Mesenchymal stem cell (in vitro differentiated cells and primary cell): Measurements from ENCODE around the gene EFTUD2.
A peak's percentile ranks its signal among the peaks of the same experiment; 100 is the strongest.

Experiments used
- DNase-seq: peaks from one replicate; pipeline ENCODE4 v3.0.0-alpha.2; 2013
- H2AFZ ChIP-seq: one replicate; pipeline ENCODE4 v1.6.1; 2013; ENCODE audit warnings: low read depth, mild to moderate bottlenecking, control low read depth, inconsistent platforms, low read length, moderate library complexity
- H2AK5ac ChIP-seq: 2 replicates; pipeline ENCODE4 v1.6.1; 2013; ENCODE audit warnings: low read length, moderate library complexity, mild to moderate bottlenecking, inconsistent platforms; ENCODE audit not compliant: severe bottlenecking
- H2BK120ac ChIP-seq: one replicate; pipeline ENCODE4 v1.6.1; 2013; ENCODE audit warnings: low read depth, mild to moderate bottlenecking, inconsistent platforms, low read length, moderate library complexity
- H2BK12ac ChIP-seq, 2 experiments: one replicate each; pipeline ENCODE4 v1.6.1; 2013; ENCODE audit warnings: inconsistent platforms in 2 of 2, low read length in 2 of 2, mild to moderate bottlenecking in 2 of 2, moderate library complexity in 2 of 2, control low read depth in 1 of 2
- H2BK15ac ChIP-seq: one replicate; pipeline ENCODE4 v1.6.1; 2013; ENCODE audit warnings: mild to moderate bottlenecking, low read depth, inconsistent platforms; ENCODE audit not compliant: poor library complexity, severe bottlenecking
- H2BK5ac ChIP-seq: 2 replicates; pipeline ENCODE4 v1.6.1; 2013; ENCODE audit warnings: low read depth, mild to moderate bottlenecking, low read length, control low read depth, inconsistent platforms; ENCODE audit not compliant: poor library complexity, severe bottlenecking
- H3K14ac ChIP-seq, 2 experiments: one replicate each; pipeline ENCODE4 v1.6.1; 2013; ENCODE audit warnings: inconsistent platforms in 2 of 2, low read length in 2 of 2, control low read depth in 1 of 2, mild to moderate bottlenecking in 1 of 2, moderate library complexity in 1 of 2
- H3K18ac ChIP-seq, 2 experiments: one replicate each; pipeline ENCODE4 v1.6.1; 2013; ENCODE audit warnings: inconsistent platforms in 2 of 2, low read length in 2 of 2, control low read depth in 1 of 2, low read depth in 1 of 2, mild to moderate bottlenecking in 1 of 2
- H3K23ac ChIP-seq, 2 experiments: one replicate each; pipeline ENCODE4 v1.6.1; 2013; ENCODE audit warnings: inconsistent platforms in 2 of 2, low read length in 2 of 2, mild to moderate bottlenecking in 2 of 2, moderate library complexity in 2 of 2, control low read depth in 1 of 2
- H3K27ac ChIP-seq: 2 replicates; pipeline ENCODE4 v1.5.1; 2013; ENCODE audit warnings: mild to moderate bottlenecking, moderate library complexity, low read length, control low read depth, inconsistent platforms; ENCODE audit not compliant: poor library complexity, severe bottlenecking
- H3K27me3 ChIP-seq, 2 experiments: 2 replicates each; pipeline versions ENCODE4 v1.6.1 to v1.7.0; 2013; ENCODE audit warnings: low read length in 2 of 2, mild to moderate bottlenecking in 2 of 2, moderate library complexity in 2 of 2, control low read depth in 1 of 2, inconsistent platforms in 1 of 2; ENCODE audit not compliant: control insufficient read depth in 1 of 2, insufficient read depth in 1 of 2
- H3K36me3 ChIP-seq, 2 experiments: 2 replicates each; pipeline versions ENCODE4 v1.6.1 to v1.7.0; 2013; ENCODE audit warnings: low read length in 2 of 2, control low read depth in 1 of 2, inconsistent platforms in 1 of 2, low read depth in 1 of 2, mild to moderate bottlenecking in 1 of 2; ENCODE audit not compliant: insufficient read depth in 2 of 2, control insufficient read depth in 1 of 2
- H3K4ac ChIP-seq, 2 experiments: one replicate each; pipeline ENCODE4 v1.6.1; 2013; ENCODE audit warnings: inconsistent platforms in 2 of 2, low read length in 2 of 2, mild to moderate bottlenecking in 2 of 2, moderate library complexity in 2 of 2, control low read depth in 1 of 2, low read depth in 1 of 2
- H3K4me1 ChIP-seq: 2 replicates; pipeline ENCODE4 v1.6.1; 2013; ENCODE audit warnings: low read depth, low read length, control low read depth; ENCODE audit not compliant: control insufficient read depth, insufficient read depth
- H3K4me2 ChIP-seq: 2 replicates; pipeline ENCODE4 v1.6.1; 2013; ENCODE audit warnings: low read length, mild to moderate bottlenecking, inconsistent platforms; ENCODE audit not compliant: poor library complexity, severe bottlenecking
- H3K4me3 ChIP-seq, 2 experiments: 2 replicates each; pipeline versions ENCODE4 v1.5.1 to v1.7.0; 2013; ENCODE audit warnings: low read length in 2 of 2, mild to moderate bottlenecking in 2 of 2, control low read depth in 1 of 2, low read depth in 1 of 2; ENCODE audit not compliant: insufficient read depth in 1 of 2
- H3K79me1 ChIP-seq: replicated peaks from 2 replicates; pipeline ENCODE4 v1.6.1; 2013; ENCODE audit warnings: mild to moderate bottlenecking, control low read depth, low read length, inconsistent platforms; ENCODE audit not compliant: poor library complexity, severe bottlenecking
- H3K9ac ChIP-seq: 2 replicates; pipeline ENCODE4 v1.7.0; 2013; ENCODE audit warnings: mild to moderate bottlenecking, low read length, moderate library complexity
- H3K9me3 ChIP-seq: 2 replicates; pipeline ENCODE4 v1.7.0; 2013; ENCODE audit warnings: mild to moderate bottlenecking, low read length; ENCODE audit not compliant: control insufficient read depth
- H4K8ac ChIP-seq: one replicate; pipeline ENCODE4 v1.6.1; 2013; ENCODE audit warnings: inconsistent platforms, mild to moderate bottlenecking, low read length, moderate library complexity
- H4K91ac ChIP-seq: one replicate; pipeline ENCODE4 v1.6.1; 2013; ENCODE audit warnings: mild to moderate bottlenecking, low read length, inconsistent platforms
- WGBS: methylation state at CpG from one replicate; pipeline ENCODE4 v1.1.7; 2013; ENCODE audit warnings: mixed read lengths; 5-methylcytosine and 5-hydroxymethylcytosine counted together

The EFTUD2 gene

GRCh38 chr17:44832805-44833204, 66.4 kb downstream of the EFTUD2 start:
- Histone ChIP-seq H2BK15ac (no peak overlapping the region), H2BK120ac (no peak overlapping the region), H2AK5ac (no peak overlapping the region), H3K4me1 (no peaks in the 10 kb centered on the region), H3K27ac (no peak overlapping the region), H3K23ac (no peak overlapping the region), H2BK5ac (no peak overlapping the region), H3K79me1 (no peaks in the 10 kb centered on the region), H4K8ac (no peak overlapping the region), H4K91ac (no peak overlapping the region), H2AFZ (no peak overlapping the region), H3K36me3 (no peaks in the 10 kb centered on the region), H3K9ac (no peak overlapping the region), H3K9me3 (no peaks in the 10 kb centered on the region), H2BK12ac (no peak overlapping the region), H3K14ac (no peak overlapping the region), H3K27me3 (peaks cover 0 to 3% of the 10 kb centered on the region in 2 experiments), H3K18ac (no peak overlapping the region), H3K4ac (no peak overlapping the region), H3K4me3 (no peak overlapping the region), H3K4me2 (no peak overlapping the region)
- DNase-seq = no peak
- 76% methylated on average over 5 of the region's 5 CpGs for WGBS

DNA sequence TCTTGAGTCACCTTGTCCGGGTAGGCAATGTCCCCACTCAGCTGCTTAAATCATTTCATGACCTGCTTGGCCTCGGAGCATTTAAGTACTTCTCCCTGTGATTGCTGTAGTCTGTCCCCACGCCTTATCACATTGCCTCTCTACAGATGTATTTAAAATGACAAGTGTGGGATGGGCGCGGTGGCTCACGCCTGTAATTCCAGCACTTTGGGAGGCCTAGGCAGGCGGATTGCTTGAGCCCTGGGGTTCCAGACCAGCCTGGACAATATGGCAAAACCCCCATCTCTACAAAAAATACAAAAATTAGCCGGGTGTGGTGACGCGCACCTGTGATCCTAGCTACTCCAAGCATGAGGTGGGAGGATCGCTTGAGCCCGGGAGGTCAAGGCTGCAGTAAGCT, 67.9 kb downstream of the EFTUD2 start:
- peaks cover 2% of the 10 kb centered on the region for H3K4me1 ChIP-seq
- no peak overlapping the region for H2AK5ac ChIP-seq
- H3K4me3 ChIP-seq = no peak overlapping the region
- no peak overlapping the region for H3K18ac ChIP-seq
- H2BK120ac ChIP-seq = no peak overlapping the region
- no peak overlapping the region for H2BK5ac ChIP-seq
- H2BK12ac ChIP-seq = no peak overlapping the region
- H3K9ac ChIP-seq = no peak overlapping the region
- H3K4me2 ChIP-seq = no peak overlapping the region
- H3K27me3 ChIP-seq = no peaks in the 10 kb centered on the region
- H3K14ac ChIP-seq = no peak overlapping the region
- 78% methylated on average over 12 of the region's 12 CpGs for WGBS
- no peak overlapping the region for H2BK15ac ChIP-seq
- no peak overlapping the region for H3K4ac ChIP-seq
- no peaks in the 10 kb centered on the region for H3K79me1 ChIP-seq
- H2AFZ ChIP-seq = no peak overlapping the region
- H3K27ac ChIP-seq = no peak overlapping the region
- no peak overlapping the region for H3K23ac ChIP-seq
- no peak for DNase-seq
- no peaks in the 10 kb centered on the region for H3K36me3 ChIP-seq
- no peak overlapping the region for H4K8ac ChIP-seq
- H3K9me3 ChIP-seq = no peaks in the 10 kb centered on the region
- H4K91ac ChIP-seq = no peak overlapping the region

- H2BK120ac ChIP-seq = peak overlapping the region; percentile 87
- H3K9me3 ChIP-seq = no peaks in the 10 kb centered on the region
- no peak overlapping the region for H2BK5ac ChIP-seq
- H2BK15ac ChIP-seq = peak overlapping the region; percentile 98
- peak overlapping the region; percentile 93 for H4K91ac ChIP-seq
- H4K8ac ChIP-seq = peak overlapping the region; percentile 99
- H3K9ac ChIP-seq = peak overlapping the region; percentile 81
- DNase-seq = peak; percentile 51
- H3K4me3 ChIP-seq = peak overlapping the region; percentile 84 to 95
- H3K27me3 ChIP-seq = no peaks in the 10 kb centered on the region
- H2AFZ ChIP-seq = peak overlapping the region; percentile 93
- H3K23ac ChIP-seq = peak overlapping the region in 1 of 2 experiments; percentile 89
- peak overlapping the region; percentile 97 for H3K4me2 ChIP-seq
- H3K14ac ChIP-seq = peak overlapping the region in 1 of 2 experiments; percentile 41
- 2% methylated on average over 54 of the region's 58 CpGs for WGBS
- H3K79me1 ChIP-seq = no peaks in the 10 kb centered on the region
- peak overlapping the region in 1 of 2 experiments; percentile 79 for H3K4ac ChIP-seq
- no peak overlapping the region for H2BK12ac ChIP-seq
- no peak overlapping the region for H2AK5ac ChIP-seq
- peaks cover 0 to 6% of the 10 kb centered on the region in 2 experiments for H3K36me3 ChIP-seq
- peak overlapping the region; percentile 94 to 98 for H3K18ac ChIP-seq
- H3K4me1 ChIP-seq = peaks cover 2% of the 10 kb centered on the region
- H3K27ac ChIP-seq = peak overlapping the region; percentile 56
Observed at GRCh38 chr17:44830359-44831288, 68.6 kb downstream of the EFTUD2 start.
